Measurements from ENCODE around the gene SLF1.
"Not testable (repeated sequence)": the region's sequence is repeated elsewhere in the genome, so short reads cannot be mapped to it uniquely, and the experiment has no call there.

SLF1 gene

DNA sequence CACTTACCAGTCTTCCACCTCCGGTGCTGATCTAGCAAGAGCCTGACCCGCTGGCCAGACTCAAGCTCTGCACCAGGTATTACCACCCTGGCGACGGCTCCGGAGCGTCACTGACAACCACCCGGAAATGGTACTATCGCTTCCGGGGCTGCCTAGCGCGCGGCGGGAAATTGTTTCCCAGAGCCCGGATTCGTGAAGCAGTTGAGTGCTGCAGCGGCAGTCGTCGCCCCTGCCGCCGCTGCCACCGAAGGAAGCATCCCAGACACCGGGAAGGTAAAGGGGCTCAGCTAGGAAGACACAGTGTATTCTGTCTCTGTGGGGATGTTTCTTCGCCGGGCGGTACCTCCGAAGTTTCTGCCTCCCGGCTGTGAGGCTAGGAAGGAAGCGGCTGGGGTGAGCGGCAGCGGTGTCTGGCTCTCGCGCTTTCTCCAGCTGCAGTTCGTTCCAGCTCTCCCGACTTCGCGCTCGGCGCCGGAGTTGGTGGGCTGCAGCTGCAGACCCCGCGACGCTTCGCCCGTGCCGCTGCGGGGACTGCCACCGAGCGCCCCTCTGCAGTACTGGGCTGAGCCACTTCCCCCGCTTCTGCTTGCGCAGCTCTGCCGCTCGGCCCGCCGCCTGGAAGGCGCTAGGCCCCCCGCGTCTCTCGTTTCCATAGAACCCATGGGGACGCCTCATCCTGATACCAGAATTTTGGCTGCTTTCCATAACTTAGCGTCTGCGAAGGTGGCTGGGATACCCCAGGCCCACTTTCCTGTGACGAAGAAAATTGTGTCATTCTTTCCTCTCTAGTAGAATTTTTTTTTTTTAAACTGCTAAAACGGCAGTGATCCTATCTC, at the start of gene SLF1, which contains the start of gene KIAA0825:
Gene SLF1 (plus strand): TSS at position 177 of the 836 bp plus-strand sequence. CDS start 10,142 bp downstream, outside the sequence.
Gene KIAA0825 (minus strand): TSS at position 112 of the 836 bp plus-strand sequence. CDS start 81,478 bp downstream, outside the sequence.
- H3K4me3 ChIP-seq (ENCODE audit: low read depth, low read length) = peak within 1 kb of the TSS; percentile 96
- H3K36me3 ChIP-seq (ENCODE audit: control insufficient read depth, insufficient read depth, low read length) = no peaks in the 10 kb centered on the region
- peaks cover 22% of the 10 kb centered on the region for H3K4me1 ChIP-seq (ENCODE audit: control insufficient read depth, insufficient read depth, low read length)
- H3K9ac ChIP-seq (ENCODE audit: low read length) = peak within 1 kb of the TSS; percentile 97
- H3K27me3 ChIP-seq (ENCODE audit: control insufficient read depth, insufficient read depth, low read length) = no peaks in the 10 kb centered on the region
- peak within 1 kb of the TSS; percentile 73; the same call in 1 of the 2 replicates for H3K27ac ChIP-seq (ENCODE audit: low read depth, low read length)
- no peaks in the 10 kb centered on the region for H3K9me3 ChIP-seq (ENCODE audit: control insufficient read depth, insufficient read depth, low read depth, low read length)

- H3K4me3 ChIP-seq (ENCODE audit: low read depth, low read length) = no peak overlapping the region
- H3K9ac ChIP-seq (ENCODE audit: low read length) = no peak overlapping the region
- H3K27me3 ChIP-seq (ENCODE audit: control insufficient read depth, insufficient read depth, low read length) = no peaks in the 10 kb centered on the region
- no peak overlapping the region for H3K27ac ChIP-seq (ENCODE audit: low read depth, low read length)
- no peaks in the 10 kb centered on the region for H3K9me3 ChIP-seq (ENCODE audit: control insufficient read depth, insufficient read depth, low read depth, low read length)
- H3K36me3 ChIP-seq (ENCODE audit: control insufficient read depth, insufficient read depth, low read length) = no peaks in the 10 kb centered on the region
- peaks cover 7% of the 10 kb centered on the region; the same call in 1 of the 2 replicates for H3K4me1 ChIP-seq (ENCODE audit: control insufficient read depth, insufficient read depth, low read length)
Measured at GRCh38 chr5:94571415-94571814, 47.1 kb upstream of the SLF1 start.

GRCh38 chr5:94573349-94573748, 45.1 kb upstream of the SLF1 start:
- H3K27ac ChIP-seq (ENCODE audit: low read depth, low read length) = peak overlapping the region; percentile 86; the same call in 1 of the 2 replicates
- H3K4me3 ChIP-seq (ENCODE audit: low read depth, low read length); H3K27me3 ChIP-seq (ENCODE audit: control insufficient read depth, insufficient read depth, low read length); H3K9me3 ChIP-seq (ENCODE audit: control insufficient read depth, insufficient read depth, low read depth, low read length); H3K36me3 ChIP-seq (ENCODE audit: control insufficient read depth, insufficient read depth, low read length): not testable (repeated sequence)
- peaks cover 13% of the 10 kb centered on the region for H3K4me1 ChIP-seq (ENCODE audit: control insufficient read depth, insufficient read depth, low read length)
- peak overlapping the region; percentile 34 for H3K9ac ChIP-seq (ENCODE audit: low read length)

DNA sequence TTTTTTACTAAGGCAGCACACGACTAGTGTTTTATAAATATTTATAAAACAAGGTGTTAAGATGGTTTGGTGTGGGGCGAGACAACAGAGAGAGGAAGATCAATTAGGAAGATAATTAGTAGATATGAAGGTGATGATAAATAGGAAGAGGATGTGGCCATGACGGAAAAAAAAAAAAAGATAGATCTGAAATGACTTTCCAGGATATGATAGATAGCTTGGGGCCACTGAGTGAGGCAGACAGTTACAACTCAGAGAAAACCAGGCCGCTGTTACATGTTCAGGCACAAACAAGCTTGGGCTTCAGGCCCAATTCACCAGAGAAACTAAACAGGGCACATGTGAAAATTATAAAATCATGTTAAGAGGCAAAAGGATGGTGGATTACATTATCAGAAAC, 43.3 kb upstream of the SLF1 start:
- H3K4me1 ChIP-seq (ENCODE audit: control insufficient read depth, insufficient read depth, low read length) = peaks cover 18% of the 10 kb centered on the region
- H3K27ac ChIP-seq (ENCODE audit: low read depth, low read length) = no peak overlapping the region
- no peaks in the 10 kb centered on the region for H3K27me3 ChIP-seq (ENCODE audit: control insufficient read depth, insufficient read depth, low read length)
- no peaks in the 10 kb centered on the region for H3K36me3 ChIP-seq (ENCODE audit: control insufficient read depth, insufficient read depth, low read length)
- H3K4me3 ChIP-seq (ENCODE audit: low read depth, low read length) = no peak overlapping the region
- no peaks in the 10 kb centered on the region for H3K9me3 ChIP-seq (ENCODE audit: control insufficient read depth, insufficient read depth, low read depth, low read length)
- H3K9ac ChIP-seq (ENCODE audit: low read length) = no peak overlapping the region

DNA sequence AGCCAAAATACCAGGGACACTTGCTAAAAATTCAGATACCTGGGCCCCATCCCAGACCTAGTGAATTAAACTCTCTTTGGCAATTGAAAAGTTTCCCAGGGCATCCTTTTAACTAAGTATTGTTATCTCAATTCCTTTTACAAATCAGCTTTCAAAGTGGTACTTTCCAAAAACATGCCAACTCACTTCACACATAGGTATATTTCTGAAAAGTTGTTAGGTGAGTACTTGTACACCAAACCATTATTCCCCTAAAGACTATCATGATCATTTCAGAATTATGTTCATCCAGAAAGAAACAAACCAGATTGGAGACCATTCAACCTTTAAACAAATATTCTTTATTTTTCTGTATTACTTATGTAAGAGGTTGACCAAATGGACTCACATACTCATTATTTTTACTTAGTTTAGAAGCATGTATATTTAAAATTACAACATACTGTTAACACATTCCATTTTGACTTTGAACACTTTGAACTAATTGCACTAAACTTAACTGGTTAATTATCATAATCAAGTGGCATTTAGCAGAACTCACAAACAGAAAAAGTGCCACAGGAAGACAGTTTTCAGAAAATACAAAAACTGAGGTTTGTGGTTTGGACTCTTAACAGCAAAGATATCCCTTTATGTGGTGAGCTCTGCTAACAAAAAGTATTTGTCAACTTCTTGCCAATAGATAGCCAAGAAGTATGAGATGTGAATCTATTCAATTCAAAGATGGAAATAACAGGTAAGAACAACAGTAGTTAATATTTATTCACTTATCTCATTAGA, 40.8 kb upstream of the SLF1 start:
- no peaks in the 10 kb centered on the region for H3K36me3 ChIP-seq (ENCODE audit: control insufficient read depth, insufficient read depth, low read length)
- no peak overlapping the region for H3K9ac ChIP-seq (ENCODE audit: low read length)
- H3K9me3 ChIP-seq (ENCODE audit: control insufficient read depth, insufficient read depth, low read depth, low read length) = no peaks in the 10 kb centered on the region
- H3K4me1 ChIP-seq (ENCODE audit: control insufficient read depth, insufficient read depth, low read length) = peaks cover 18% of the 10 kb centered on the region
- no peaks in the 10 kb centered on the region for H3K27me3 ChIP-seq (ENCODE audit: control insufficient read depth, insufficient read depth, low read length)
- no peak overlapping the region for H3K4me3 ChIP-seq (ENCODE audit: low read depth, low read length)
- H3K27ac ChIP-seq (ENCODE audit: low read depth, low read length) = no peak overlapping the region

DNA sequence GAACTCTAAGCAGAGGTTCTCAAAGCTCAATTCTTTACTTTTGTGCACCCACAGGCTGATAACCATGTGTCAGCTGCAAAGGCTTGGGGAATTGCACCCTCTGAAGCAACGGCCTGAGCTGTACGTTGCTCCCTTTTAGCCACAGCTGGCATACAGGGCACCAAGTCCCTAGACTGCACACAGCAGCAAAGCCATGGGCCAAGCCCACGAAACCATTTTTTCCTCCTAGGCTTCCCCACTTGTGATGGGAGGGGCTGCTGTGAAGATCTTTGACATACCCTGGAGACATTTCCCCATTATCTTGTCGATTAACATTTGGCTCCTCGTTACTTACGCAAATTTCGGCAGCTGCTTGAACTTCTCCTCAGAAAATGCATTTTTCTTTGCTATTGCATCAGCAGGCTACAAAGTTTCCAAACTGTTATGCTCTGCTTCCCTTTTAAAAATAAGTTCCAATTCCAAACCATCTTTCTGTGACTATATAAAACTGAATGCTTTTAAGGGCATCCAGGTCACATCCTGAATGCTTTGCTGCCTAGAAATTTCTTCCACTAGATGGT, 23.1 kb upstream of the SLF1 start:
- Histone ChIP-seq H3K9ac (ENCODE audit: low read length) (no peak overlapping the region), H3K36me3 (ENCODE audit: control insufficient read depth, insufficient read depth, low read length) (no peaks in the 10 kb centered on the region), H3K27ac (ENCODE audit: low read depth, low read length) (no peak overlapping the region), H3K4me1 (ENCODE audit: control insufficient read depth, insufficient read depth, low read length) (no peaks in the 10 kb centered on the region), H3K4me3 (ENCODE audit: low read depth, low read length) (no peak overlapping the region), H3K27me3 (ENCODE audit: control insufficient read depth, insufficient read depth, low read length) (no peaks in the 10 kb centered on the region), H3K9me3 (ENCODE audit: control insufficient read depth, insufficient read depth, low read depth, low read length) (peaks cover 6% of the 10 kb centered on the region)

DNA sequence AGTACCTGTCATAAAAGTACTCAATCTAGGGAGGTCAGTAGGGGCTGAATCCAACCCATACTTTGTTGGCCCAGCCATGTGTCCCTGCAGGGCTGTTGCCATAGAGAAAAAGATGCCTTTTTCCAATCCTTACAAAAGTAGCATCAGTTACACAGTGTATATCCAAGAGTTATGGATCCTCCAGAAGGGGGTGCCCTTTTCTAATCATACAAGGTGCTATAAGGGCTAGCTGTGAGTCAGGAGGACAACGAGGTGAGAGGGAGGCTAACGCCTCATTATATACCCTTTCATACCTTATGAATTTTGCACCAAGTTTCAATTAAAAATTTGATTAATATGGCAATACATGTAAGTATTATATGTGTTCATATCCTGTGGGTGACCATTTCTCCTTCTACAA, 4.9 kb upstream of the SLF1 start:
- Histone ChIP-seq H3K4me1 (ENCODE audit: control insufficient read depth, insufficient read depth, low read length) (peaks cover 29% of the 10 kb centered on the region), H3K27ac (ENCODE audit: low read depth, low read length) (no peak overlapping the region), H3K4me3 (ENCODE audit: low read depth, low read length) (no peak overlapping the region), H3K9me3 (ENCODE audit: control insufficient read depth, insufficient read depth, low read depth, low read length) (no peaks in the 10 kb centered on the region), H3K27me3 (ENCODE audit: control insufficient read depth, insufficient read depth, low read length) (no peaks in the 10 kb centered on the region), H3K36me3 (ENCODE audit: control insufficient read depth, insufficient read depth, low read length) (no peaks in the 10 kb centered on the region), H3K9ac (ENCODE audit: low read length) (no peak overlapping the region)

- Histone ChIP-seq H3K4me1 (ENCODE audit: control insufficient read depth, insufficient read depth, low read length) (peaks cover 29% of the 10 kb centered on the region), H3K9me3 (ENCODE audit: control insufficient read depth, insufficient read depth, low read depth, low read length) (no peaks in the 10 kb centered on the region), H3K4me3 (ENCODE audit: low read depth, low read length) (no peak overlapping the region)
Measured at GRCh38 chr5:94614156-94614805, 4.2 kb upstream of the SLF1 start.

GRCh38 chr5:94615862-94616261, 2.6 kb upstream of the SLF1 start:
- no peak overlapping the region for H3K27ac ChIP-seq (ENCODE audit: low read depth, low read length)
- H3K36me3 ChIP-seq (ENCODE audit: control insufficient read depth, insufficient read depth, low read length) = no peaks in the 10 kb centered on the region
- no peak overlapping the region for H3K4me3 ChIP-seq (ENCODE audit: low read depth, low read length)
- H3K9me3 ChIP-seq (ENCODE audit: control insufficient read depth, insufficient read depth, low read depth, low read length) = no peaks in the 10 kb centered on the region
- H3K27me3 ChIP-seq (ENCODE audit: control insufficient read depth, insufficient read depth, low read length) = no peaks in the 10 kb centered on the region
- no peak overlapping the region for H3K9ac ChIP-seq (ENCODE audit: low read length)
- peaks cover 29% of the 10 kb centered on the region for H3K4me1 ChIP-seq (ENCODE audit: control insufficient read depth, insufficient read depth, low read length)

More at GRCh38 chr5:94614156-94614805, 4.2 kb upstream of the SLF1 start:
- H3K27ac ChIP-seq (ENCODE audit: low read depth, low read length) = no peak overlapping the region
- no peaks in the 10 kb centered on the region for H3K36me3 ChIP-seq (ENCODE audit: control insufficient read depth, insufficient read depth, low read length)
- no peak overlapping the region for H3K9ac ChIP-seq (ENCODE audit: low read length)
- no peaks in the 10 kb centered on the region for H3K27me3 ChIP-seq (ENCODE audit: control insufficient read depth, insufficient read depth, low read length)

DNA sequence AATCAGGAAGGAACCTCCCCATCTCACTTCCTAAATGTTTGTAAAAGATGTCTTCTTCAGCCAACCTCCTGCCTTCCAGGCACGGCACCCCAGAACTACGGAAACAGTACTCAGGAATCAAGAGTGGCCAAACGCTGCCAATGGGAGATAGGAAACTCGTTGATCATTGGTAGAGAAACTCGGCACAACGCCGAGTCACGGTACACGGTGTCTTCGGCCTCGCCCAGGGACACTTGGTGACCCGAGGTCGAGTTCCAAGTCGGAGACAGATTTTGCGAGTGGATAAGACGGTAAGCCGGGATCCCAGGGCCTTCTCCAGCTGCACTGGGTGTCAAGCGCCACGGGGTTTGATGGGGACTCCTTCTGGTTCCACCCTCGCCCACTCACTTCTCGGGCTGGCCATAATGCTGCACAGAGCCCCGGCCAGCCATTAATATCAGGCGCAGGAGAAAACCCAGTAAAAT, 408 bp upstream of the SLF1 start:
- peak overlapping the region; percentile 17; the same call in 1 of the 2 replicates for H3K27ac ChIP-seq (ENCODE audit: low read depth, low read length)
- peaks cover 29% of the 10 kb centered on the region for H3K4me1 ChIP-seq (ENCODE audit: control insufficient read depth, insufficient read depth, low read length)

More for the DNA sequence above, 408 bp upstream of the SLF1 start:
- Histone ChIP-seq H3K9me3 (ENCODE audit: control insufficient read depth, insufficient read depth, low read depth, low read length) (no peaks in the 10 kb centered on the region), H3K36me3 (ENCODE audit: control insufficient read depth, insufficient read depth, low read length) (no peaks in the 10 kb centered on the region), H3K9ac (ENCODE audit: low read length) (peak overlapping the region; percentile 97), H3K27me3 (ENCODE audit: control insufficient read depth, insufficient read depth, low read length) (no peaks in the 10 kb centered on the region), H3K4me3 (ENCODE audit: low read depth, low read length) (peak overlapping the region; percentile 96)

Data from HUES6 (cell line).